HG03342 (cell line): ENCODE data around the gene MAP3K14.
A peak's percentile ranks its signal among the peaks of the same experiment; 100 is the strongest.

Experiments used
- ATAC-seq: cut with Tn5 transposase; IDR thresholded peaks from one replicate; pipeline ENCODE4 v1.9.1; 2021; ENCODE audit warnings: mild to moderate bottlenecking, moderate library complexity; ENCODE audit not compliant: unreplicated experiment

MAP3K14 gene

GRCh38 chr17:45238155-45238774, 78.6 kb downstream of the MAP3K14 start:
- ATAC-seq = no peak

DNA sequence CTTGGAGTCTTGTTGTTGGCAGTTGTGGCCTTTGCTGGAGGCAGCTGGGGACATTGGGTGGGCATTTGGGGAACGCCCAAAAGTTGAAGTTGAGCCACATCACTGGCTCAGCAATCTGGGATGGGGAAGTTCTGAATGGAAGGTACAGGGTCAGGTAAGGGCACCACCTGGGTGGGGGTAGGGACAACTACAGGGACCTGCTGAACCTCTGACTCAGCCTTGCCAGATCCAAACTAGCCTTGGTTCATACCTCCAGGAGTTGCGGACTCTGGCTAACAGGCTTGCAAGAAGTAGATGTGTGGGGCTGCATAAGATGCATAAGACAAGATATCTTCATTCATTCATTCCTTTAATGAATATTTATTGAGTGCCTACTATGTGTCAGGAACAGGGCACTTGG, 79.1 kb downstream of the MAP3K14 start:
- ATAC-seq = no peak

DNA sequence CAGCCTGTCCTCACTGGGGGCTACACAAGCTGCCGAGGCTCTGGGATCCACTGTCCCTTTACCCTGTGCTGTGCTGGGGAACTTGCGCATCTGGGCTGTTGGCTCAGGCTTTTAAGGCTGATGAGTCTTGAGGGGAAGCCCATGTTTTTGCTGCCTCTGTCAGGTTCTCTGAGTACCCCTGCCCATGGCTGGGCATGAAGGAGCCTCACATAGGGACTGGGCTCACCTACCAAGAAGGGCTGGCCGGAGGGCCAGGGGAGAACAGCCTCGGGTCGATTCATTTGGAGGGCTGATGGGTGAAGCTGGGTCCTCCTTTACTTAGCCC, 80.6 kb downstream of the MAP3K14 start:
- no peak for ATAC-seq

- ATAC-seq = no peak
These were observed 81.2 kb downstream of the MAP3K14 start for GRCh38 chr17:45235416-45236281.

- ATAC-seq = no peak
These were observed 82.0 kb downstream of the MAP3K14 start for GRCh38 chr17:45234641-45235415.

DNA sequence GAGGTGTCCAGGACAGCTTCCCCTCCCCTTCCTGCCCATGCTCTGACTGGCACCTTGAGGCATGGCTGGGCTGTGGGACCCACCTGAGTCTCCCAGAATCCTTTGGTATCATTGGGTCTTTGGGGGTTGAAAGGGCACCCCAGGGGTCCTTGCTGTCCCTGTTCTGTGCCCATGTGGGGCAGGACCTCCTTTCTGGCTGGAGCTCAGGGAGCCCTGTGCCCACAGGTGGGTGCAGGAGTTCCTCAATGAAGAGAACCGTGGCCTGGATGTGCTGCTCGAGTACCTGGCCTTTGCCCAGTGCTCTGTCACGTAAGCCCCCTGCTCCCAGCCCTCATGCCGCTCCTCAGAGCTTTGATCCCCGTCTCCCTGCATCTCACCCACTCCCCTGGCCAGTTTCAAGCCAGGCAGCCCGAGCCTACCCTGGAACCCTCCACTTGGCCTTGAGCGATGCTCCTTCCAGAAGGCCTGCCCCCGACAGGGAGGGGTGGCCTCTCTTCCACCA, 83.3 kb downstream of the MAP3K14 start:
- ATAC-seq = no peak

DNA sequence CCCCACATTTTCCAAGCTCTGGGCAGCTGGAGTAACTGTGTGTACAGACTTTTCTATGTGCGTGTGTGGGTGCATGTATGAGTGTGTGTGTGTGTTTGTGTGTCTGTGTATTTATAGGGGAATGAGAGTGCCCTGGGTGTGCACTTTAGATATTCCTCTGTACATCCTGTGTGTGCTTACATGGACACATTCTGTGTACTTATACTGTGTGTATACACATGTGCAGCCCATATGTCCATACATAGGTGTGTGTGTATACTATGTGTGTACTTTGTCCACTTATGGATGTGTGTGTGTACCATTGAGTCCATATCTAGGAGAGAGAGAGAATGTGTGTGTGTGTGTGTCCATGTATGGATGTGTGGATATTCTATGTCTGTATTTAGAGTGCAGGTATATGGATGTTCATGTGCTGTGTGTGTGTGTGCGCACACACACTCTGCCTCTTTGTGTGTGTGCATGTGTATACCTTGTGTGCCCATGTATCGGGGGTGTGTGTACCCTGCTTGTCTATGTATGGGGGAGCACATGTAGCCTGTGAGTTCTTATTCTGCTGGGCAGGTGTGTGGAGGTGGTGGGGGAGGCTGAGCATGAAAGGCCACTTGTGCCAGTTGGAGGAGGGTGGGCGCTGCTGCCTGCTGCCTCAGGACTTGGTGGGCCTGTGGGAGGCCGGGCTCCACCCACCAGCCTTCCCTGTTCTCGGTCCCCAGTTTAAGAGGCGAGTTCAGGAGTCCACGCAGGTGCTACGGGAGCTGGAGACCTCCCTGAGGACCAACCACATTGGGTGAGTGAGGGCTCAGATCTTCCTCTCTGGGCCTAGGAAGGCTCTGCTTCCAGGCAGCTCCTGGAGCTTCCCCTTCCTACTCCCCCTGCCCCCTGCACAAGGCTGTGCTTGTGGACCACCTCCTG, 84.1 kb downstream of the MAP3K14 start:
- ATAC-seq = no peak

GRCh38 chr17:45231481-45232116, 85.2 kb downstream of the MAP3K14 start:
- no peak for ATAC-seq

DNA sequence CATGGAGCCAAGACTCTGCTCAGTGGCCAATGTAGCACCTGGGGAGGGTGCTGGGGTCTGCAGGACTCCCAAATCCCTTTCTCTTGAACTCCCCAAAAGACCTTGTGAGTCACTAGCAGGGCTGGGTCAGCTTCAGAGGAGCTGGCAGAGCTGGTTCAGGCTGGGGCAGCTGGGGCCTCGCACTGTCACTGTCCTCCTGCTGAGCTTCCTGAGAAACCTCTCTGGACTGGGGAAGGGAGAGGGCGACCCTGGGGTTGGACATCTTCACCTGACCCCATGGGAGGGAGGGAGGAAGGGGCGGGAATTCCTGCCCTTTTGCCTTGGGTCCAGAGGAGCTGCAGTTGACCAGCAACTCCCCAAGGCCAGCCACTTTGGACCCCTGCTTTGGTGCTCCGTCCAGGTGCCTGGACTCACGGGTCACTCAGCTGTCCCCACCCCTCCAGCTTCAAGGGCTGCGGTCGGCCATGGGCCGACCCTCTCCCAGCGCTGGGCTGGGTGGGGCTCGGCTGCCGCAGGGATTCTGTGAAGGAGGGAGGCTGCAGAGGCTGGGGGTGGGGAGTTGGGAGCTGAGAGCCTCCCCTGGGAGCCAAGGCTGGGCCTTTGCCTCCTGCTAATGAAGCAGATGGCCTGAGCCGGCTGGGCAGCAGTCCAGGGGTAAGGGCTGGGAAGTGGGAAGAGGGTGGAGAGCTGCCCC, 85.9 kb downstream of the MAP3K14 start:
- ATAC-seq = no peak

DNA sequence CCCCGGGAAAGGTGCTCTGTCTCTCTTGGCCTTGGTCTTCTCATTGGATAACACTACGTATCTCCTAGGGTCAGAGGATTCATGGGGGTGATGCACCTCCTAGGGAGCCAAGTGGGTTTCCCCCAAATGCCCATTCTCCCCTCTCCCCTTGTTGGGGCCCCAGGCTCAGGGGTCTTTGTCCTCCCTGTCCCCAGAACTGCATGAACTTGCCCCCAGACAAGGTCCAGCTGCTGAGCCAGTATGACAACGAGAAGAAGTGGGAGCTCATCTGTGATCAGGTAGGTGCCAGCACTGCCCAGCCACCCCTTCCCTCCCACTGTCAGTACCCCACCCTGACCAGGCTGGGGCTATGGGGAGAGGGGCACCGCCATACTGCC, 86.4 kb downstream of the MAP3K14 start:
- ATAC-seq = no peak

DNA sequence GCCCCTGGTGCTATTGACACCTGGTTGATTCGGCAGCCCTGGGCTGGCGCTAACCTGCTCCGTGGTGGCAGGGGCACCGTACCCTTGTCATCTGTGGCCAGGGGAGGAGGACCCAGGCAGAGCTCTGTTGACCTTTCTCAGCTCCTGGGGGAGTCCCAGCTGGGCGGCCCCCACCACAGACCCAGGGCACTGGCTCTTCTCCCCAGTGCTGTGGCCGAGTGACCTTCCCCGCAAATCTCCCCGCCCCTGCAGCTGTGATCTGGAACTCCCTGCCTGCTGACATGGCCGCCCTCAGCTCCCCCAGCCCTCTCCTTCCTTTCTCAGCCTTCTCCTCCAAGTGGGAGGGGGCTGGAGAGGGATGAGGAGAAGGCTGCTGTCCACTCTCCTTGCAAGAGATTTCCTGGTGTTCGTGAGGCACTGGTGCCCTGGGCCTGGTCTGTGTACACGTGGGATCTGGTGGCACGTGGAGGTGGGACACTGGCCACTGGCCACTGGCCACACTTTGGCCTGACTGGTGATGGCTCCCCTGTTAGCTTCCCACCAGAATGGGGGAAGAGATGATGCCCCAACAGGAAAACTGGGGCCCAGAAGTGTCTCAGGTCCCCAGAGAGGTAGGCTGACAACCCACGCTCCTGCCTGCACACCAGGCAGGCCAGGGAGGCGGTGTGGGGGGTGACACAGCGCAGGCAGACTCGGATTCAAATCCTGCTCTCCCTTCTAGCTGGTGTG, 87.0 kb downstream of the MAP3K14 start:
- no peak for ATAC-seq

GRCh38 chr17:45228763-45229539, 87.9 kb downstream of the MAP3K14 start:
- ATAC-seq = peak; percentile 34

DNA sequence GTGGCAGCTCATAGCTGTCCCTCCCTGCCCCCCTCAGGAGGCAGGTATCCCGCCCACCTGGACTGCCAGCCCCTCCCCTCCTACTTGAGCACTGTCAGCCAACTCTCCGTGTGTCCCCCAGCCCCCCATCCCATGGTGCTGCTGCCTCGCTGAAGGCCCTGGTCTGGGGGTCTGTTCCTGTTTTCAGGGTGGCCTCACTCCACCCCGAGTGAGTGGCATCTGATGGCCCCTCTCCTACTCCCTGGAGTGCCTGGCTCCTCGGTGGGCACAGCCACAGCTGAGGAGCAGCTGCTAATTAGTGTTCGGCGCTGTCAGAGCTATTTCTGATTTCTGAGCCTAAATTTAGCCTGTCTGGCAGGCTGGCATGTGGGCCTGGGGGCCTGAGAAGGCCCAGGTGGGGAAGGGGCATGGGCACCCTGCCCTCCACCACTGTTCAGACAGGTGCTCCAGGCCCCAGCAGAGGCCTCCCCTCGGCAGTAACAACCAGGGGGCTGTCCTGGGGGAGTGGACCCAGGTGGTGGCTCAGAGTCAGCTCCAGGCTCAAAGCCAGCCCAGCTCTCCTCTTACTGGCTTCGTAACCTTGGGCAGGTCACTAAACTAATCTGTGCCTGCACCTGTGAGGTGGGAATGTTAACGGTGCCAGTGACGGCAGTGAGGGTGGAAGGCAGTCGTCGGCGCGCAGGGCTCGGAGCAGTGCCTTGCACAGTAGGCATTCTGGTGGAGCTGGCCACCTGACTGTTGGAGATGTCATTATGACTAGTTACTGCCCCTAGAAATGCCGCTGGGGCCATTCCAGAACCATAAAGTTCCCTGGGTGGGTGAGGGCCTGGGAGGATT, 88.7 kb downstream of the MAP3K14 start:
- no peak for ATAC-seq

DNA sequence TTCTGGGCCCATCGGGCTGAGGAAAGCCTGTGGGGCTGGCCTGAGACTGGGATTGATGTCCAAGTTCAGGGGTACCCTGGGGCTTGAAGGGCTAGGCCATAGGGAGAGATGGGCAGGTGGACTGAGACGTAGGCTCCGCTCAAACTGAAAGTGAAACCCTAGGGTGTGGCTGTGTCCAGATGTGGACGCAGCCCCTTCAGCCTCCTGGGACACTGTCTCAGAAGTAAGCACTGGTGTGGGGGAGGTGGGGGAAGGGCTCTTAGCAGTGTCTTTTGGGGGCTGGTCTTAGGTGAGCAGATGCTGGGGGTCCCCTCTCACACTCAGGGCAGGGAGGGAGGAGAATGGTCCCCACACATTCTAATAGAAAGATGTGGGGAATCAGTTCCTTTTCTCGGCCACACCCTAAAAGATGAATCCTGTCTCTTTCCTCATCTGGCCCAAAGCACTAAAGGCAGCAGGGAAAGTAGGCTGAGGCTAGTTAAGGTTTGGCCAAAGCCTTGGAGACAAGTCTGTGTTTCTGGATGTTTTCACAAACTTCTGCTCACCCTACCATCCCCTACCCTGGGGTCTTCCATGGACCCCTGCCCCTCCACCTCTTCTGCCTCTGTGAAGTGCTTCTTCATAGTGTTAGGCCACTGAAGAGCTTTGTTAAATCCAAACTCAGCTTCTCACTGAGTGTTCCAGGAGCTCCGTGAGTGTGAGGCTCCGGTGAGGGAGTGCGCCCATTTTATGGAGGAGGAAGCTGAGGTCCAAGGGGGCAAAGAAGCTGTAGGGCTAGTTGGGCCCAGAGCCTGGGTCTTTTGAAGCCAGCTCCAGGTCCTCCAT, 89.5 kb downstream of the MAP3K14 start:
- ATAC-seq = no peak

- no peak for ATAC-seq
These were observed 90.2 kb downstream of the MAP3K14 start for GRCh38 chr17:45226576-45226975.

GRCh38 chr17:45225964-45226530, 90.8 kb downstream of the MAP3K14 start:
- ATAC-seq = peak; percentile 32
